A549 (cell line): ENCODE measurements around the gene TIMM10. TPM values are rescaled to one million over a fixed set of nuclear protein-coding genes. Genes with fewer than 3 reads are reported as not detected.

ENCODE experiments used
- ATAC-seq, 2 experiments: fragments of 200-7000 bp in 1 of 2; fragments of >200 bp in 1 of 2; cut with Nextera tagmentation in 1 of 2; cut with Tn5 transposase in 1 of 2; 3 replicates each; pipeline versions ENCODE4 v1.8.0 to v1.9.1; 2018 to 2020; ENCODE audit warnings: mild to moderate bottlenecking in 1 of 2, moderate library complexity in 1 of 2
- CTCF ChIA-PET: fragments of 300-600 bp; sonication (Branson Sonifier 250); formaldehyde crosslinking; extraction: SDS; loops from one replicate; lab custom pipeline; 2021; ENCODE audit warnings: antibody characterized with exemption, inconsistent platforms; lab: Yijun Ruan, JAX
- POLR2A ChIA-PET: fragments of 350-600 bp; formaldehyde crosslinking; extraction: SDS; loops from one replicate; lab custom pipeline; 2021; ENCODE audit warnings: antibody characterized with exemption, inconsistent platforms; lab: Yijun Ruan, JAX
- DNase-seq, 2 experiments: peaks; one replicate each; pipeline versions ENCODE4 v3.0.0 to v3.0.0-alpha.2; 2011 to 2016; ENCODE audit warnings: low read depth in 1 of 2, low spot score in 1 of 2
- FAIRE-seq: peaks from 2 replicates; lab custom pipeline; 2011; peaks lifted over from hg19 to GRCh38; lab: Jason Lieb, UNC
- H3K27ac ChIP-seq, 2 experiments: fragments of >200 bp; sonication (Bioruptor Twin); formaldehyde crosslinking; 3 replicates each; pipeline ENCODE4 v1.5.1; 2016 to 2017
- H3K4me1 ChIP-seq: fragments of >200 bp; sonication (Bioruptor Twin); formaldehyde crosslinking; 3 replicates; pipeline ENCODE4 v1.6.1; 2016
- H3K4me2 ChIP-seq: fragments of >200 bp; sonication (Bioruptor Twin); formaldehyde crosslinking; 3 replicates; pipeline ENCODE4 v1.6.1; 2016
- H3K4me3 ChIP-seq: fragments of >200 bp; sonication (Bioruptor Twin); formaldehyde crosslinking; 3 replicates; pipeline ENCODE4 v1.5.1; 2016
- H3K9me3 ChIP-seq: fragments of >200 bp; sonication (Bioruptor Twin); formaldehyde crosslinking; 3 replicates; pipeline ENCODE4 v1.6.1; 2016
- CBX2 ChIP-seq: fragments of 200-600 bp; sonication (generic); IDR thresholded peaks from 2 replicates; pipeline ENCODE4 v1.6.1; 2016; ENCODE audit warnings: low read depth, mild to moderate bottlenecking, borderline replicate concordance
- CHD2 ChIP-seq: fragments of 150-350 bp; IDR thresholded peaks from 2 replicates; pipeline ENCODE4 v1.6.1; 2014; ENCODE audit warnings: low read length; ENCODE audit not compliant: partially characterized antibody
- CHD4 ChIP-seq: fragments of 200-600 bp; sonication (generic); IDR thresholded peaks from 2 replicates; pipeline ENCODE4 v1.6.1; 2016; ENCODE audit warnings: antibody characterized with exemption, mild to moderate bottlenecking, borderline replicate concordance
- EHF ChIP-seq: fragments of 250-450 bp; sonication (Bioruptor Pico); IDR thresholded peaks from 2 replicates; pipeline ENCODE4 v1.5.0; 2020; ENCODE audit warnings: mild to moderate bottlenecking
- ESRRA ChIP-seq: fragments of 150-350 bp; IDR thresholded peaks from 2 replicates; pipeline ENCODE4 v1.6.1; 2014; ENCODE audit warnings: mild to moderate bottlenecking, low read length, borderline replicate concordance
- FOSL2 ChIP-seq, 2 experiments: fragments of 450-650 bp in 1 of 2; fragments of >200 bp in 1 of 2; sonication (Bioruptor Twin) in 1 of 2; formaldehyde crosslinking; IDR thresholded peaks; 2 replicates each; pipeline versions ENCODE4 v1.5.0 to v1.6.1; 2016 to 2020; ENCODE audit warnings: mild to moderate bottlenecking in 1 of 2, moderate library complexity in 1 of 2
- FOXS1 ChIP-seq: fragments of 250-450 bp; sonication (Bioruptor Pico); IDR thresholded peaks from 2 replicates; pipeline ENCODE4 v1.5.0; 2020; ENCODE audit warnings: mild to moderate bottlenecking, moderate library complexity
- HOXA7 ChIP-seq: fragments of 250-450 bp; sonication (Bioruptor Pico); IDR thresholded peaks from 2 replicates; pipeline ENCODE4 v1.5.0; 2020; ENCODE audit warnings: mild to moderate bottlenecking, moderate library complexity
- HOXB5 ChIP-seq: fragments of 250-450 bp; sonication (Bioruptor Pico); IDR thresholded peaks from 2 replicates; pipeline ENCODE4 v1.5.0; 2020; ENCODE audit warnings: mild to moderate bottlenecking, moderate library complexity
- JUN ChIP-seq, 2 experiments: fragments of >200 bp; sonication (Bioruptor Twin); formaldehyde crosslinking; IDR thresholded peaks; 2 replicates in 1 of 2; 3 replicates in 1 of 2; pipeline ENCODE4 v1.6.1; 2016 to 2017
- MAFK ChIP-seq: fragments of 450-650 bp; IDR thresholded peaks from 2 replicates; pipeline ENCODE4 v1.6.1; 2014; ENCODE audit not compliant: partially characterized antibody
- NFE2L2 ChIP-seq: fragments of 150-350 bp; conservative IDR thresholded peaks from 2 replicates; pipeline ENCODE4 v1.6.1; 2014; ENCODE audit warnings: low read length
- NR3C1 ChIP-seq: fragments of >200 bp; sonication (Bioruptor Twin); formaldehyde crosslinking; IDR thresholded peaks from 3 replicates; pipeline ENCODE4 v1.6.1; 2017
- POLR2A ChIP-seq: IDR thresholded peaks from 2 replicates; pipeline ENCODE4 v1.6.1; 2012; ENCODE audit warnings: mild to moderate bottlenecking, low read length
- POLR2AphosphoS2 ChIP-seq: conservative IDR thresholded peaks from 2 replicates; pipeline ENCODE4 v1.6.1; 2012; ENCODE audit warnings: low read length, improper control_type of control experiment, inconsistent platforms
- RARB ChIP-seq: fragments of 250-450 bp; sonication (Bioruptor Pico); IDR thresholded peaks from 2 replicates; pipeline ENCODE4 v1.8.0; 2021; ENCODE audit warnings: mild to moderate bottlenecking, moderate library complexity
- ZSCAN20 ChIP-seq: fragments of 250-450 bp; sonication (Bioruptor Pico); IDR thresholded peaks from 2 replicates; pipeline ENCODE4 v1.8.0; 2022; ENCODE audit warnings: mild to moderate bottlenecking, moderate library complexity
- WGBS: methylation state at CpG from one replicate; pipeline ENCODE4 v1.1.6; 2017; ENCODE audit errors: missing lambda C conversion rate; 5-methylcytosine and 5-hydroxymethylcytosine counted together
- polyA plus RNA-seq, 4 experiments: library from polyadenylated mRNA; depleted of rRNA in 3 of 4; stranded (reverse); fragments of >200 nt; fragmentation: RNase III in 1 of 4; extraction: RNeasy Plus Mini Kit Qiagen cat#74134 plus additional on column Dnase treatment in 1 of 4; gene quantifications; 2 replicates in 3 of 4; 3 replicates in 1 of 4; pipeline ENCODE4 v1.2.3, GENCODE V29; 2011 to 2017
- TF ChIP-seq, protein P1 (sequence below): fragments of 250-450 bp; sonication (Bioruptor Pico); IDR thresholded peaks from 2 replicates; pipeline ENCODE4 v1.5.0; 2021; ENCODE audit warnings: mild to moderate bottlenecking, moderate library complexity, borderline replicate concordance
- TF ChIP-seq, protein P2 (sequence below): fragments of 250-450 bp; sonication (Bioruptor Pico); IDR thresholded peaks from 2 replicates; pipeline ENCODE4 v1.5.0; 2020; ENCODE audit warnings: low read depth, mild to moderate bottlenecking, moderate library complexity
- TF ChIP-seq, protein P3 (sequence below): IDR thresholded peaks from 2 replicates; pipeline ENCODE4 v1.6.1; 2012
- TF ChIP-seq, protein P4 (sequence below): fragments of 150-350 bp; IDR thresholded peaks from 2 replicates; pipeline ENCODE4 v1.6.1; 2014; ENCODE audit warnings: low read depth, mild to moderate bottlenecking, low read length
- TF ChIP-seq, protein P5 (sequence below): fragments of 200-600 bp; sonication (generic); IDR thresholded peaks from 2 replicates; pipeline ENCODE4 v1.6.1; 2016; ENCODE audit warnings: antibody characterized with exemption, mild to moderate bottlenecking, moderate library complexity

TIMM10 gene
- polyA plus RNA-seq, 2 of the 4 experiments (the other 2 are of a cell fraction): 179 to 248 TPM

DNA sequence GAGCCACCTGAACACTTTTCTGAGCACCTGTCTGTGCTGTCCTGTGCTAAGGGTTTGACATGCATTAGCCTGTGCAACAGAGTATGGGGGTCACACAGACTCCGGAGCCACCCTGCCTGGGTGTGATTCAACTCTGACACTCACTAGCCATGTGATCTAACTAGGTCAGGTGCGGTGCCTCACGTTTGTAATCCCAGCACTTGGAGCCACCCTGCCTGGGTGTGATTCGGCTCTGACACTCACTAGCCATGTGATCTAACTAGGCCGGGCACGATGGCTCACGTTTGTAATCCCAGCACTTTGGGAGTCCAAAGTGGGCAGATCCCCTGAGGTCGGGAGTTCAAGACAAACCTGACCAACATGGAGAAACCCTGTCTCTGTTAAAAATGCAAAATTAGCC is 25.5 kb upstream of the TIMM10 start:
- DNase-seq: no peak
- TF ChIP-seq, protein P1, sequence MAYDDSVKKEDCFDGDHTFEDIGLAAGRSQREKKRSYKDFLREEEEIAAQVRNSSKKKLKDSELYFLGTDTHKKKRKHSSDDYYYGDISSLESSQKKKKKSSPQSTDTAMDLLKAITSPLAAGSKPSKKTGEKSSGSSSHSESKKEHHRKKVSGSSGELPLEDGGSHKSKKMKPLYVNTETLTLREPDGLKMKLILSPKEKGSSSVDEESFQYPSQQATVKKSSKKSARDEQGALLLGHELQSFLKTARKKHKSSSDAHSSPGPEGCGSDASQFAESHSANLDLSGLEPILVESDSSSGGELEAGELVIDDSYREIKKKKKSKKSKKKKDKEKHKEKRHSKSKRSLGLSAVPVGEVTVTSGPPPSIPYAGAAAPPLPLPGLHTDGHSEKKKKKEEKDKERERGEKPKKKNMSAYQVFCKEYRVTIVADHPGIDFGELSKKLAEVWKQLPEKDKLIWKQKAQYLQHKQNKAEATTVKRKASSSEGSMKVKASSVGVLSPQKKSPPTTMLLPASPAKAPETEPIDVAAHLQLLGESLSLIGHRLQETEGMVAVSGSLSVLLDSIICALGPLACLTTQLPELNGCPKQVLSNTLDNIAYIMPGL (CRISPR knock-in tag): no peak
- TF ChIP-seq POLR2AphosphoS2 (no peak), RARB (CRISPR knock-in tag) (no peak)
- no peak overlapping the region for H3K4me3 ChIP-seq
- no peaks in the 10 kb centered on the region for H3K9me3 ChIP-seq
- H3K27ac ChIP-seq: no peak overlapping the region
- H3K4me2 ChIP-seq: no peak overlapping the region
- CTCF ChIA-PET: no interaction called here
- FAIRE-seq: no peak
- WGBS: 57% methylated on average over 8 of the region's 8 CpGs
- no peaks in the 10 kb centered on the region for H3K4me1 ChIP-seq
- no peak for ATAC-seq
- POLR2A ChIA-PET: no interaction called here

DNA sequence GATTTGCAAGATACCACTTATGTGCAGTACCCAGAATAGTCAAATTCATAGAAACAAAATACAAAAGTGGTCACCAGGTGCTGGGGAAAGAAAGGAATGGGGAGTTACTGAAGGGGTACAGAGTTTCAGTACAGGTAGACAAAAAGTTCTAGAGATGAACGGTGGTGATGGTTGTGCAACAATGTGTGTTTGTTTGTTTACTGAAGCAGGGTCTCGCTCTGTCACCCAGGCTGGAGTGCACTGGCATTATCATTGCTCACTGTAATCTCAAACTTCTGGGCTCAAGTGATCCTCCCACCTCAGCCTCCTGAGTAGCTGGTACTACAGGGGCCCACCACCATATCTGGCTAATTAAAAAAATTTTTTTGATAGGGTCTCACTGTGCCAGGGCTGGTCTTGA is 24.8 kb upstream of the TIMM10 start:
- Histone ChIP-seq H3K4me2 (no peak overlapping the region), H3K9me3 (no peaks in the 10 kb centered on the region), H3K4me3 (no peak overlapping the region), H3K27ac (no peak overlapping the region), H3K4me1 (no peaks in the 10 kb centered on the region)
- FAIRE-seq (no peak), DNase-seq (no peak), ATAC-seq (no peak)
- TF ChIP-seq HOXB5 (CRISPR knock-in tag) (no peak), NFE2L2 (no peak), HOXA7 (CRISPR knock-in tag) (no peak), CBX2 (no peak), CHD2 (no peak)
- TF ChIP-seq, protein P2, sequence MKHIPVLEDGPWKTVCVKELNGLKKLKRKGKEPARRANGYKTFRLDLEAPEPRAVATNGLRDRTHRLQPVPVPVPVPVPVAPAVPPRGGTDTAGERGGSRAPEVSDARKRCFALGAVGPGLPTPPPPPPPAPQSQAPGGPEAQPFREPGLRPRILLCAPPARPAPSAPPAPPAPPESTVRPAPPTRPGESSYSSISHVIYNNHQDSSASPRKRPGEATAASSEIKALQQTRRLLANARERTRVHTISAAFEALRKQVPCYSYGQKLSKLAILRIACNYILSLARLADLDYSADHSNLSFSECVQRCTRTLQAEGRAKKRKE (CRISPR knock-in tag): no peak
- TF ChIP-seq, protein P3, sequence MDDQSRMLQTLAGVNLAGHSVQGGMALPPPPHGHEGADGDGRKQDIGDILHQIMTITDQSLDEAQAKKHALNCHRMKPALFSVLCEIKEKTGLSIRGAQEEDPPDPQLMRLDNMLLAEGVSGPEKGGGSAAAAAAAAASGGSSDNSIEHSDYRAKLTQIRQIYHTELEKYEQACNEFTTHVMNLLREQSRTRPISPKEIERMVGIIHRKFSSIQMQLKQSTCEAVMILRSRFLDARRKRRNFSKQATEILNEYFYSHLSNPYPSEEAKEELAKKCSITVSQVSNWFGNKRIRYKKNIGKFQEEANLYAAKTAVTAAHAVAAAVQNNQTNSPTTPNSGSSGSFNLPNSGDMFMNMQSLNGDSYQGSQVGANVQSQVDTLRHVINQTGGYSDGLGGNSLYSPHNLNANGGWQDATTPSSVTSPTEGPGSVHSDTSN: no peak
- TF ChIP-seq, protein P4, sequence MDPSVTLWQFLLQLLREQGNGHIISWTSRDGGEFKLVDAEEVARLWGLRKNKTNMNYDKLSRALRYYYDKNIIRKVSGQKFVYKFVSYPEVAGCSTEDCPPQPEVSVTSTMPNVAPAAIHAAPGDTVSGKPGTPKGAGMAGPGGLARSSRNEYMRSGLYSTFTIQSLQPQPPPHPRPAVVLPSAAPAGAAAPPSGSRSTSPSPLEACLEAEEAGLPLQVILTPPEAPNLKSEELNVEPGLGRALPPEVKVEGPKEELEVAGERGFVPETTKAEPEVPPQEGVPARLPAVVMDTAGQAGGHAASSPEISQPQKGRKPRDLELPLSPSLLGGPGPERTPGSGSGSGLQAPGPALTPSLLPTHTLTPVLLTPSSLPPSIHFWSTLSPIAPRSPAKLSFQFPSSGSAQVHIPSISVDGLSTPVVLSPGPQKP: no peak
- POLR2A ChIA-PET: no interaction called here
- 69% methylated on average over 2 of the region's 2 CpGs for WGBS
- CTCF ChIA-PET: interaction anchor here (1.0 to 2.0 kb wide), 5 partner anchors 13 to 97 kb away, joined by 3 to 9 read pairs (median 4); no protein-coding TSS in a partner anchor

DNA sequence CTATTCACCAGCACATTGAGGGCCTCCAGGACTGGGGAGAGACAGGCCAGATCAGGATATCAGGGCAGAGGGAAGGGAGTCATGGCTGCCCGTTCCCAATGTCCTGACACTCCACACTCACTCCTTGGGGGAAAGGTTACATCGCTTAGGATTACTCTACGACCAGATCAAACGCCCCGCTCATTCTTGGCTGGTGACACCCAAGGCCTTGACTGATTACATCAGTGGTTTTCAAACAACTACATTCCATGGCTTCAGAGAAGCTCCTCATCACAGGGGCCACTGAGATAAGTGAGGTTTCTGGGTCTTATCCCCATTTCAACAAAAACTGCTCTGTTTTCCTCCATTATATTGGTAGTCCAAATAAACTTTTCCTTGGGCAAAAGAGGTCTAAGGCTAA is 21.9 kb upstream of the TIMM10 start:
- no peak for DNase-seq
- ChIA-PET CTCF (interaction anchor here (1.3 to 2.0 kb wide), 2 partner anchors 59 to 92 kb away, joined by 3 to 4 read pairs; no protein-coding TSS in a partner anchor), POLR2A (interaction anchor here (1.1 kb wide), 1 partner anchor 21 kb away, joined by 3 read pairs; no protein-coding TSS in a partner anchor)
- Histone ChIP-seq H3K27ac (no peak overlapping the region), H3K4me1 (no peaks in the 10 kb centered on the region), H3K4me3 (no peak overlapping the region), H3K4me2 (no peak overlapping the region), H3K9me3 (no peaks in the 10 kb centered on the region)
- WGBS: 87% methylated on average over 5 of the region's 5 CpGs
- FAIRE-seq: no peak
- ATAC-seq: no peak
- TF ChIP-seq, protein P5, sequence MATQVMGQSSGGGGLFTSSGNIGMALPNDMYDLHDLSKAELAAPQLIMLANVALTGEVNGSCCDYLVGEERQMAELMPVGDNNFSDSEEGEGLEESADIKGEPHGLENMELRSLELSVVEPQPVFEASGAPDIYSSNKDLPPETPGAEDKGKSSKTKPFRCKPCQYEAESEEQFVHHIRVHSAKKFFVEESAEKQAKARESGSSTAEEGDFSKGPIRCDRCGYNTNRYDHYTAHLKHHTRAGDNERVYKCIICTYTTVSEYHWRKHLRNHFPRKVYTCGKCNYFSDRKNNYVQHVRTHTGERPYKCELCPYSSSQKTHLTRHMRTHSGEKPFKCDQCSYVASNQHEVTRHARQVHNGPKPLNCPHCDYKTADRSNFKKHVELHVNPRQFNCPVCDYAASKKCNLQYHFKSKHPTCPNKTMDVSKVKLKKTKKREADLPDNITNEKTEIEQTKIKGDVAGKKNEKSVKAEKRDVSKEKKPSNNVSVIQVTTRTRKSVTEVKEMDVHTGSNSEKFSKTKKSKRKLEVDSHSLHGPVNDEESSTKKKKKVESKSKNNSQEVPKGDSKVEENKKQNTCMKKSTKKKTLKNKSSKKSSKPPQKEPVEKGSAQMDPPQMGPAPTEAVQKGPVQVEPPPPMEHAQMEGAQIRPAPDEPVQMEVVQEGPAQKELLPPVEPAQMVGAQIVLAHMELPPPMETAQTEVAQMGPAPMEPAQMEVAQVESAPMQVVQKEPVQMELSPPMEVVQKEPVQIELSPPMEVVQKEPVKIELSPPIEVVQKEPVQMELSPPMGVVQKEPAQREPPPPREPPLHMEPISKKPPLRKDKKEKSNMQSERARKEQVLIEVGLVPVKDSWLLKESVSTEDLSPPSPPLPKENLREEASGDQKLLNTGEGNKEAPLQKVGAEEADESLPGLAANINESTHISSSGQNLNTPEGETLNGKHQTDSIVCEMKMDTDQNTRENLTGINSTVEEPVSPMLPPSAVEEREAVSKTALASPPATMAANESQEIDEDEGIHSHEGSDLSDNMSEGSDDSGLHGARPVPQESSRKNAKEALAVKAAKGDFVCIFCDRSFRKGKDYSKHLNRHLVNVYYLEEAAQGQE: no peak
- TF ChIP-seq CHD4 (no peak), ESRRA (no peak), JUN (IDR thresholded peaks at IDR 0.05) (no peak), FOXS1 (CRISPR knock-in tag) (no peak), MAFK (no peak), HOXA7 (CRISPR knock-in tag) (no peak), POLR2A (no peak), NR3C1 (no peak), ZSCAN20 (CRISPR knock-in tag) (no peak), EHF (no peak), CBX2 (no peak), FOSL2 (IDR thresholded peaks at IDR 0.05) (no peak), FOSL2 (CRISPR knock-in tag; IDR thresholded peaks at IDR 0.05) (no peak)
